ENCODE measurements around the gene MICOS13.

The MICOS13 gene

GRCh38 chr19:5695649-5696195 lies 15.4 kb upstream of the MICOS13 start:
- H3K4me1 ChIP-seq (ENCODE audit: low read length): peaks cover 15% of the 10 kb centered on the region
- H3K79me2 ChIP-seq (ENCODE audit: low read length): peaks cover 71% of the 10 kb centered on the region
- H3K4me2 ChIP-seq (ENCODE audit: low read length): no peak overlapping the region
- no peak overlapping the region for H3K4me3 ChIP-seq (ENCODE audit: low read length)
- H2AFZ ChIP-seq (ENCODE audit: low read depth, low read length): no peak overlapping the region
- H3K27me3 ChIP-seq (ENCODE audit: low read depth, low read length): no peaks in the 10 kb centered on the region
- no peak overlapping the region for H3K27ac ChIP-seq (ENCODE audit: low read length)
- no peak overlapping the region for H3K9ac ChIP-seq (ENCODE audit: low read length)
- peaks cover 75% of the 10 kb centered on the region for H4K20me1 ChIP-seq (ENCODE audit: insufficient read depth, low read length)
- H3K36me3 ChIP-seq (replicated peaks; ENCODE audit: low read depth, low read length): peaks cover 81% of the 10 kb centered on the region
- H3K9me3 ChIP-seq (ENCODE audit: insufficient read depth, low read length): no peaks in the 10 kb centered on the region
- no peak for TF ChIP-seq EZH2phosphoT487 (IDR thresholded peaks at IDR 0.05; ENCODE audit: low read depth)
- TF ChIP-seq CTCF (IDR thresholded peaks at IDR 0.05; ENCODE audit: low read depth, low read length): no peak

GRCh38 chr19:5694956-5695648 lies 14.8 kb upstream of the MICOS13 start:
- Histone ChIP-seq H3K27me3 (ENCODE audit: low read depth, low read length) (no peaks in the 10 kb centered on the region), H3K79me2 (ENCODE audit: low read length) (peaks cover 72% of the 10 kb centered on the region), H3K27ac (ENCODE audit: low read length) (no peak overlapping the region), H3K4me2 (ENCODE audit: low read length) (no peak overlapping the region), H3K9ac (ENCODE audit: low read length) (no peak overlapping the region), H3K4me1 (ENCODE audit: low read length) (peaks cover 15% of the 10 kb centered on the region), H4K20me1 (ENCODE audit: insufficient read depth, low read length) (peaks cover 76% of the 10 kb centered on the region), H2AFZ (ENCODE audit: low read depth, low read length) (no peak overlapping the region), H3K9me3 (ENCODE audit: insufficient read depth, low read length) (no peaks in the 10 kb centered on the region), H3K36me3 (replicated peaks; ENCODE audit: low read depth, low read length) (peaks cover 80% of the 10 kb centered on the region), H3K4me3 (ENCODE audit: low read length) (no peak overlapping the region)
- TF ChIP-seq CTCF (IDR thresholded peaks at IDR 0.05; ENCODE audit: low read depth, low read length): no peak
- TF ChIP-seq EZH2phosphoT487 (IDR thresholded peaks at IDR 0.05; ENCODE audit: low read depth): no peak

- Histone ChIP-seq H3K27ac (ENCODE audit: low read length) (no peak overlapping the region), H3K27me3 (ENCODE audit: low read depth, low read length) (no peaks in the 10 kb centered on the region), H4K20me1 (ENCODE audit: insufficient read depth, low read length) (peaks cover 76% of the 10 kb centered on the region), H3K36me3 (replicated peaks; ENCODE audit: low read depth, low read length) (peaks cover 80% of the 10 kb centered on the region), H2AFZ (ENCODE audit: low read depth, low read length) (no peak overlapping the region), H3K9me3 (ENCODE audit: insufficient read depth, low read length) (no peaks in the 10 kb centered on the region), H3K4me1 (ENCODE audit: low read length) (peaks cover 17% of the 10 kb centered on the region), H3K4me2 (ENCODE audit: low read length) (no peak overlapping the region), H3K9ac (ENCODE audit: low read length) (no peak overlapping the region), H3K4me3 (ENCODE audit: low read length) (no peak overlapping the region), H3K79me2 (ENCODE audit: low read length) (peaks cover 73% of the 10 kb centered on the region)
- TF ChIP-seq EZH2phosphoT487 (IDR thresholded peaks at IDR 0.05; ENCODE audit: low read depth) (no peak), CTCF (IDR thresholded peaks at IDR 0.05; ENCODE audit: low read depth, low read length) (no peak)
Observed at GRCh38 chr19:5694167-5694955, 14.0 kb upstream of the MICOS13 start.
